NT2/D1 (cell line): ENCODE data around the gene SCARB1.

ENCODE experiments used
- YY1 ChIP-seq: IDR thresholded peaks from 2 replicates; pipeline ENCODE4 v1.6.1; 2011; ENCODE audit not compliant: insufficient read length, insufficient read depth
- ZNF274 ChIP-seq: IDR thresholded peaks from 2 replicates; pipeline ENCODE4 v1.6.1; 2011; ENCODE audit warnings: mild to moderate bottlenecking, low read depth, low read length

GRCh38 chr12:124811633-124812032 lies 52.0 kb downstream of the SCARB1 start:
- TF ChIP-seq YY1 = no peak
- no peak for TF ChIP-seq ZNF274
